ENCODE results near the gene GANAB.
"Not testable (repeated sequence)": the region's sequence is repeated elsewhere in the genome, so short reads cannot be mapped to it uniquely, and the experiment has no call there.

The GANAB gene

GRCh38 chr11:62645946-62646824, at the start of gene GANAB:
Gene GANAB, minus strand, starts transcription at chr11:62646613. Its CDS starts 14 bp downstream, at chr11:62646599.
- in situ Hi-C loops (cut with HindIII; ENCODE audit: low sequenced_read_pairs), result no loop called here

- in situ Hi-C loops (cut with HindIII; ENCODE audit: low sequenced_read_pairs), result no loop called here
These were observed 48.2 kb upstream of the GANAB start for GRCh38 chr11:62694455-62695167.

- in situ Hi-C loops (cut with HindIII; ENCODE audit: low sequenced_read_pairs), result not testable (repeated sequence)
These were observed 47.2 kb upstream of the GANAB start for GRCh38 chr11:62693624-62694023.

GRCh38 chr11:62689421-62690183, 43.2 kb upstream of the GANAB start, which contains the start of gene LRRN4CL:
Gene LRRN4CL, minus strand, starts transcription at chr11:62689530. Its CDS starts 1,022 bp downstream, at chr11:62688508.
- in situ Hi-C loops (cut with HindIII; ENCODE audit: low sequenced_read_pairs), result no loop called here

- in situ Hi-C loops (cut with HindIII; ENCODE audit: low sequenced_read_pairs), result no loop called here
These were observed 42.1 kb upstream of the GANAB start for GRCh38 chr11:62688491-62688890.

GRCh38 chr11:62687508-62688396, 41.3 kb upstream of the GANAB start:
- in situ Hi-C loops (cut with HindIII; ENCODE audit: low sequenced_read_pairs), result no loop called here

GRCh38 chr11:62682518-62682917, 36.1 kb upstream of the GANAB start:
- in situ Hi-C loops (cut with HindIII; ENCODE audit: low sequenced_read_pairs), result no loop called here

GRCh38 chr11:62680825-62681240, 34.4 kb upstream of the GANAB start:
- in situ Hi-C loops (cut with HindIII; ENCODE audit: low sequenced_read_pairs), result no loop called here

- in situ Hi-C loops (cut with HindIII; ENCODE audit: low sequenced_read_pairs), result loop anchor here (10.0 kb wide), 1 partner anchor 254 kb away; no protein-coding TSS in a partner anchor
These were observed 32.6 kb upstream of the GANAB start, which contains the start of gene UBXN1 for GRCh38 chr11:62678770-62679696. Gene UBXN1, minus strand, starts transcription at chr11:62679073. Its CDS starts 150 bp downstream, at chr11:62678923.

GRCh38 chr11:62678433-62678769, 32.0 kb upstream of the GANAB start:
- in situ Hi-C loops (cut with HindIII; ENCODE audit: low sequenced_read_pairs), result loop anchor here (10.0 kb wide), 1 partner anchor 254 kb away; no protein-coding TSS in a partner anchor

GRCh38 chr11:62677714-62678113, 31.3 kb upstream of the GANAB start:
- in situ Hi-C loops (cut with HindIII; ENCODE audit: low sequenced_read_pairs), result loop anchor here (10.0 kb wide), 1 partner anchor 253 kb away; no protein-coding TSS in a partner anchor

- in situ Hi-C loops (cut with HindIII; ENCODE audit: low sequenced_read_pairs), result loop anchor here (10.0 kb wide), 1 partner anchor 252 kb away; no protein-coding TSS in a partner anchor
These were observed 30.7 kb upstream of the GANAB start for GRCh38 chr11:62677156-62677555.

- in situ Hi-C loops (cut with HindIII; ENCODE audit: low sequenced_read_pairs), result loop anchor here (10.0 kb wide), 1 partner anchor 252 kb away; no protein-coding TSS in a partner anchor
These were observed 30.3 kb upstream of the GANAB start for GRCh38 chr11:62676698-62677097.

- in situ Hi-C loops (cut with HindIII; ENCODE audit: low sequenced_read_pairs), result loop anchor here (10.0 kb wide), 1 partner anchor 251 kb away; no protein-coding TSS in a partner anchor
These were observed 29.0 kb upstream of the GANAB start for GRCh38 chr11:62675415-62675814.

- in situ Hi-C loops (cut with HindIII; ENCODE audit: low sequenced_read_pairs), result loop anchor here (10.0 kb wide), 1 partner anchor 248 kb away; no protein-coding TSS in a partner anchor
These were observed 26.7 kb upstream of the GANAB start for GRCh38 chr11:62673196-62673525.

- in situ Hi-C loops (cut with HindIII; ENCODE audit: low sequenced_read_pairs), result loop anchor here (10.0 kb wide), 1 partner anchor 247 kb away; no protein-coding TSS in a partner anchor
These were observed 25.4 kb upstream of the GANAB start, which contains the start of the genes LBHD1 and UQCC3 for GRCh38 chr11:62671608-62672389. Gene LBHD1, minus strand, starts transcription at chr11:62672267. Its CDS starts 2,236 bp downstream, at chr11:62670031. Gene UQCC3, plus strand, starts transcription at chr11:62671673. Its CDS starts 73 bp downstream, at chr11:62671746.

GRCh38 chr11:62671236-62671607, 24.8 kb upstream of the GANAB start:
- in situ Hi-C loops (cut with HindIII; ENCODE audit: low sequenced_read_pairs), result loop anchor here (10.0 kb wide), 1 partner anchor 246 kb away; no protein-coding TSS in a partner anchor
